Testis (tissue), 3 donors: ENCODE results near the gene BAIAP2. TPM values are rescaled to one million over a fixed set of nuclear protein-coding genes. Genes with fewer than 3 reads are reported as not detected.

Source experiments
- DNase-seq: peaks from one replicate; pipeline ENCODE4 v3.0.0-alpha.2; 2019
- H3K27ac ChIP-seq, 2 donors: fragments of 200-600 bp; sonication (generic); one replicate each; pipeline ENCODE4 v1.5.1; 2019
- H3K27me3 ChIP-seq: fragments of 200-600 bp; sonication (generic); one replicate; pipeline ENCODE4 v1.5.1; 2019
- H3K36me3 ChIP-seq: fragments of 200-600 bp; sonication (generic); one replicate; pipeline ENCODE4 v1.5.1; 2017; ENCODE audit warnings: low read depth; ENCODE audit errors: missing control alignments
- H3K4me1 ChIP-seq: fragments of 200-600 bp; sonication (generic); one replicate; pipeline ENCODE4 v1.5.1; 2019
- H3K4me3 ChIP-seq, 2 donors: fragments of 200-600 bp; sonication (generic); one replicate each; pipeline ENCODE4 v1.5.1; 2017 to 2019
- H3K9me3 ChIP-seq: fragments of 200-600 bp; sonication (generic); one replicate; pipeline ENCODE4 v1.5.1; 2017
- POLR2A ChIP-seq: fragments of 450-650 bp; IDR thresholded peaks from one replicate; pipeline ENCODE4 v1.6.1; 2017; ENCODE audit warnings: antibody characterized with exemption, mild to moderate bottlenecking, moderate library complexity
- WGBS, 2 donors: methylation state at CpG; one replicate each; pipeline ENCODE4 v1.1.5; 2018; 5-methylcytosine and 5-hydroxymethylcytosine counted together
- intact Hi-C: fragments of 100-400 bp; cut with DNase I; formaldehyde crosslinking; loops from one replicate; pipeline ENCODE4 v1.15.1; 2023; ENCODE audit warnings: low total_unique reads
- polyA plus RNA-seq: library from polyadenylated mRNA; stranded (reverse); fragments of 350-450 nt; fragmentation: Illumina TruSeq; extraction: RNeasy Lipid Tissue Mini Kit (QIAGEN cat#74804); gene quantifications from one replicate; pipeline ENCODE4 v1.2.3, GENCODE V29; 2014; ENCODE audit warnings: low read depth, low replicate concordance; ENCODE audit not compliant: insufficient read depth
- total RNA-seq, 2 donors: library from RNA; depleted of rRNA; stranded (reverse); fragments of >200 nt; gene quantifications; one replicate each; pipeline ENCODE4 v1.2.3, GENCODE V29; 2016
- TF ChIP-seq, protein P1 (sequence below), 3 experiments: fragments of 450-650 bp in 2 of 3; fragments of 200-600 bp in 1 of 3; sonication (generic) in 1 of 3; IDR thresholded peaks; one replicate each; pipeline ENCODE4 v1.5.1; 2016 to 2019; ENCODE audit warnings: antibody characterized with exemption in 3 of 3, mild to moderate bottlenecking in 2 of 3, moderate library complexity in 1 of 3

Gene BAIAP2
- total and polyA plus RNA-seq, 3 donors from 2014 or later, result 36.7 to 67.5 (median 67.3) TPM

DNA sequence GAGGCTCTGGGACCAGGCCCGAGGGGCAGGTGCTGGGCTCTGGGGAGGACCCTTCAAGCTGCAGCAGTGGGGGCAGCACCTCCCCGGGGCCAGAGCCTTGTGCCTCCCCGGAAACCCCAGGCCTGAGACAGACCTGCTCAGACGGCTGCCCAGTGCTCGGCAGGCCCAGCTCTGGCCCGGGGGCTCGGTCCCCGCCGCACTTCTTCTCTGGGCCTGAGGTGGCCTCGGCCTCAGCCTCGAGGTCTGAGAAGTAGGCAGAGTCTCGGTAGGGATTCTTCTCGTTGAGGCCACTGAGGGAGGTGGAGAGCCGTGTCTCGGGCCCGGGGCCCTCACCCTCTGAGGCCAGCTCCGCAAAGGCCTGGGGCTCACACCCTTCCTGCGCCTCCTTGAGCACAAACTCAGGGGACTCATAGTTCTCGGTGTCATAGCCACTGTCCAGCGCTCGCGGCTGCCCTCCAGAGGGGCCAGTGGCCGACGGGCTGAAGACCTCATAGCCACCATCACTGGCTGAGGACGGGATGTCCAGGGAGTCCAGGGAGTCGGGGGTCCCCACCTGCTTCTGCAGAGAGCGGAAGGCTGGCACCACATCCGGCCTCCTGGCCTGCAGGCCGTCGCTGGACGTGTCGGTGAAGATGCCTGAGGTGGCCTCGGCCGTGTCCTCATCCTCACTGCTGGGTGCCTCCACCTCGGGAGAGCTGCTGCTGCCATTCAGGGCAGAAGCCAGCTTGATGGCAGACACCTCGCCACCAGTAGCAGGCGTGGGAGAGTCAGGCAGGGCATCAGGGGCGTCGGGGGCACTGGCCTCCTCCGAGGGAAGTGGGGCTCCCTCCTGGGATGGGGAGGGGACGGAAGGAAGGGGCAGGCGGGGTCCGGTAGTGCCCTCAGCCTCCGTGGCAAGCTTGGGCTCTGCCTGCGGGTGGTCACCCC, 86.0 kb downstream of the BAIAP2 start:
- no peaks in the 10 kb centered on the region for H3K9me3 ChIP-seq
- intact Hi-C loops, result no loop called here
- no peaks in the 10 kb centered on the region for H3K27me3 ChIP-seq
- H3K36me3 ChIP-seq, result no peaks in the 10 kb centered on the region
- DNase-seq, result no peak
- no peaks in the 10 kb centered on the region for H3K4me1 ChIP-seq
- 74 to 84% methylated on average over 10 to 43 of the region's 45 CpGs for WGBS, 2 donors
- H3K4me3 ChIP-seq, result no peak overlapping the region
- no peak overlapping the region for H3K27ac ChIP-seq
- TF ChIP-seq, protein P1, sequence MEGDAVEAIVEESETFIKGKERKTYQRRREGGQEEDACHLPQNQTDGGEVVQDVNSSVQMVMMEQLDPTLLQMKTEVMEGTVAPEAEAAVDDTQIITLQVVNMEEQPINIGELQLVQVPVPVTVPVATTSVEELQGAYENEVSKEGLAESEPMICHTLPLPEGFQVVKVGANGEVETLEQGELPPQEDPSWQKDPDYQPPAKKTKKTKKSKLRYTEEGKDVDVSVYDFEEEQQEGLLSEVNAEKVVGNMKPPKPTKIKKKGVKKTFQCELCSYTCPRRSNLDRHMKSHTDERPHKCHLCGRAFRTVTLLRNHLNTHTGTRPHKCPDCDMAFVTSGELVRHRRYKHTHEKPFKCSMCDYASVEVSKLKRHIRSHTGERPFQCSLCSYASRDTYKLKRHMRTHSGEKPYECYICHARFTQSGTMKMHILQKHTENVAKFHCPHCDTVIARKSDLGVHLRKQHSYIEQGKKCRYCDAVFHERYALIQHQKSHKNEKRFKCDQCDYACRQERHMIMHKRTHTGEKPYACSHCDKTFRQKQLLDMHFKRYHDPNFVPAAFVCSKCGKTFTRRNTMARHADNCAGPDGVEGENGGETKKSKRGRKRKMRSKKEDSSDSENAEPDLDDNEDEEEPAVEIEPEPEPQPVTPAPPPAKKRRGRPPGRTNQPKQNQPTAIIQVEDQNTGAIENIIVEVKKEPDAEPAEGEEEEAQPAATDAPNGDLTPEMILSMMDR (IDR thresholded peaks at IDR 0.05), result no peak
- no peak for TF ChIP-seq POLR2A

DNA sequence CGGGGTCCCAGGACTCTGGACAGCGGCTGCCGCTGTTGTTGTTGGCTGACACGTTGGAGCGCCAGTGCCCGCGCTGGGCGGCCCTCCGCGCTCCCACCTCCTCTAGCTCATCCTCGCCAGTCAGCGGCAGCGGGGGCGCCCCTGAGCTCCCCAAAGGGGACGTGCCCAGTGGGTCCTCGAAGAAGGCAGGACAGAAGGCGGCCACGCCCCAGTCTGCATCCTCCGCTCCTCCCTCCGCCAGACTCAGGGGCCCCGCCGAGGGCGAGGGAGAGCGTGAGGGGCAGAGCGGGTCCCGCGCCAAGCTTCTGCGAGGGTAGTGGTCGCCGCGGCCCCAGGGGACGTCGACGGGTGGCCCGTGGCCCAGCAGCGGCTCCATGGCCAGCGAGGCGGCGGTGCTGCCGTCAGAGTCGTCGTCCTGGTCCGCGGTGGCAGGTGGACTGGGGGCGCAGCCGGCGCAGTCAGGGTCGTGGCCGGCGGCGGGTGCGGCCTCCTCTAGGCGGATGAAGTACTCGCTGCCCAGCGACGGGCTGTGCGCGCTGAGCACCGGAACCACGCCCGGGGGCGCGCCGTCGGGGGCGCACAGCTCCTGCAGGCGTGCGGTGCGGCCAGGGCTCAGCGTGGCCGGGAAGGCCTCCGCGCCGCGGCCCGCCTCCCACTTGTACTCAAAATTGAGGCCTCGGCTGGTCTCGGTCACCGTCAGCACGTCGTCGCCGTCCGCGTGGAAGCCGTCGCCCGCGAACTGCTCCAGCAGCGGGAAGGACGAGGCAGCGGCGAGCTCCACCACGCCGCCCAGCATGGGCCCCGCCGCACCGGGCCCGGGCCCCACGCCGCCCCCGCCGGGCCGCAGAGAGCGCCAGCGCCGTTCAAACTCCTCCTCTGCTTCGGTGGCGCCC, 87.1 kb downstream of the BAIAP2 start:
- Histone ChIP-seq H3K4me3 (peak overlapping the region in 1 of 2 donors; percentile 20), H3K27ac (no peak overlapping the region), H3K9me3 (no peaks in the 10 kb centered on the region), H3K36me3 (no peaks in the 10 kb centered on the region), H3K4me1 (no peaks in the 10 kb centered on the region), H3K27me3 (no peaks in the 10 kb centered on the region)
- no peak for TF ChIP-seq POLR2A
- TF ChIP-seq, protein P1 (IDR thresholded peaks at IDR 0.05), result no peak
- 50% methylated on average over 109 of the region's 109 CpGs; no CpG with 5 or more reads in 1 of the 2 donors for WGBS, 2 donors
- DNase-seq, result no peak
- intact Hi-C loops, result no loop called here

DNA sequence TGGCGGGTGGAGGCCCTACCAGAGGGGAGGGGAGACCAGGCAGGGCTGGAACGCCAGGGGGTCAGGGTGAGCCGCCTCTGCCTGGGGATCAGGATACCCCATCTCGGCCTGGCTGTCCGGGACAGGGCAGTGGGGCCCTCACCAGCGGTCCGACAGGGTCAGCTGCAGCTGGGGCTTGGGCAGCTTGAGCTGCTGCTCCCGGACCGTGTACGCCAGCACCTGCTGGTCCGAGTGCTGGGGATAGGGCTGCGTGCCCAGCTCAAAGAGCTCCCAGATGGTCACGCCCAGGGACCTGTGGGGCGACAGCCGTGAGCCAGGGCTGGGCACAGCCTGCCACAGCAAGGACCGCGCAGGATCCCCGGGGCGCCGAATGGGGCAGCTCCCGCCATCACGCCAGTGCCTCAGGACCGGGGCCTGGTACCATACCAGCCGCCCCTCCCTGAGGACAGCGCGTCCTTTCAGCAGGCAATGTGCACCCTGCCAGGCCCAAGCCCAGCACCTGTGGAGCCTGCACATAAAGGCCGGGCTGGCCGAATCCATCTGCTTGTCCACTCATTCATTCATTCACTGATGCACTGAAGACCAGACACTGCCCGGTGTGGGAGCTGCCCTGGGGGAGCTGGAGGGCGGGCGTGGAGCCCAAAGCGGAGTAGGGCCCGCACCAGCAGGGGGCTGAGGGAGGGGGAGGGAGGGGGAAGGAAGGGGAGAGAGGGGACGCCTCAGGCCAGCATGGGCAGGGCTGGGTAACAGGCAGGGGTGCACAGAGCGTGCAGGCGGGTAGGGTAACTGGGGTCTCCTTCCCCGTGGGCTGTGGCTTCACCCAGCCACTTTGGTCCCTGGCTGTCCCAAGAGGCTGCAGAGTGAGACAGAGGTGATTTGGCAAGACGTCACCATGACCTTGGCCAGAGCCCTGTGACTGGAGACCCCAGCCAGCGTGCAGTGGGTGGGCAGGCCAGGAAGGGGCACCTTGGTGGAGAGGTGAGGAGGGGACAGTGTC, 88.4 kb downstream of the BAIAP2 start:
- no peaks in the 10 kb centered on the region for H3K9me3 ChIP-seq
- intact Hi-C loops, result no loop called here
- H3K27me3 ChIP-seq, result no peaks in the 10 kb centered on the region
- H3K4me1 ChIP-seq, result no peaks in the 10 kb centered on the region
- no peaks in the 10 kb centered on the region for H3K36me3 ChIP-seq
- DNase-seq, result no peak
- 79 to 87% methylated on average over 18 to 39 of the region's 39 CpGs for WGBS, 2 donors
- H3K4me3 ChIP-seq, result no peak overlapping the region
- H3K27ac ChIP-seq, result no peak overlapping the region
- no peak for TF ChIP-seq POLR2A
- TF ChIP-seq, protein P1 (IDR thresholded peaks at IDR 0.05), result no peak

DNA sequence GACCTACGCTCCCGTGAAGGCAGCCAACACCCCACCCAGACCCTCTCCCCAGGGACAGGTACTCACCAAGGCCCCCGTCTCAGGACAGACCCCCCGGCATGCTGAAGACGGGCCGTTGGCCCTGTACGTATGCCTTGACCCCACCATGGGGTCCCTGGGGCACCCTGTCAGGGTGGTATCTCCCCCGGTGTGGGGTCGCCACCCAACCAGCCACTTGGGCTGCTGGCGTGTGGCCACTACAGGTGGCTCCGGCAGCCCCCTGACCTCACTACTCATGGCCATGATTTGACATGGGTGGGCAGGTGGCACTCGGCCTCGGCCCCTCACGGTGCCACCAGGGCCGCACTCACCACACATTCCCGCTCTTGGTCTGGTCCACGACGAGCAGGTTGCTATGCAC, 89.4 kb downstream of the BAIAP2 start:
- 93% methylated on average over 18 of the region's 18 CpGs; no CpG with 5 or more reads in 1 of the 2 donors for WGBS, 2 donors
- TF ChIP-seq, protein P1 (IDR thresholded peaks at IDR 0.05), result no peak
- TF ChIP-seq POLR2A, result no peak
- Histone ChIP-seq H3K36me3 (no peaks in the 10 kb centered on the region), H3K4me1 (no peaks in the 10 kb centered on the region), H3K9me3 (no peaks in the 10 kb centered on the region), H3K27me3 (no peaks in the 10 kb centered on the region), H3K4me3 (no peak overlapping the region), H3K27ac (no peak overlapping the region)
- no peak for DNase-seq
- intact Hi-C loops, result no loop called here
